Measurements from ENCODE around the gene PRKD1. TPM values are rescaled to one million over a fixed set of nuclear protein-coding genes. Genes with fewer than 3 reads are reported as not detected.

PRKD1 gene
- total RNA-seq, 2 experiments from 2014 or later = not detected

- Mint-ChIP-seq H3K27ac (no peak overlapping the region), H3K27me3 (no peaks in the 10 kb centered on the region), H3K4me3 (no peak overlapping the region), H3K36me3 (ENCODE audit: low read depth) (no peaks in the 10 kb centered on the region), H3K4me1 (ENCODE audit: low read depth) (no peaks in the 10 kb centered on the region), H3K9me3 (peaks cover 2% of the 10 kb centered on the region)
- DNase-seq = no peak
- no peak overlapping the region for H3K27ac ChIP-seq (ENCODE audit: low read depth in 1 of 2, low read length in 2 of 2)
- no peaks in the 10 kb centered on the region for H3K27me3 ChIP-seq (ENCODE audit: control insufficient read depth in 1 of 2, insufficient read depth in 2 of 2, low read length in 2 of 2)
- peaks cover 0 to 11% of the 10 kb centered on the region in 2 experiments for H3K9me3 ChIP-seq (ENCODE audit: control insufficient read depth in 1 of 2, insufficient read depth in 1 of 2, low read length in 2 of 2)
- H3K36me3 ChIP-seq (ENCODE audit: insufficient read depth, low read length) = no peaks in the 10 kb centered on the region
- H3K4me3 ChIP-seq (ENCODE audit: low read length) = no peak overlapping the region
- intact Hi-C loops (cut with DNase I, micrococcal nuclease) = no loop called here
- no peak for TF ChIP-seq CTCF (IDR thresholded peaks at IDR 0.05)
- no peaks in the 10 kb centered on the region for H3K4me1 ChIP-seq (ENCODE audit: insufficient read depth, low read length)
- ChIA-PET POLR2A (no interaction called here), CTCF (no interaction called here)
- no peak for ATAC-seq (ENCODE audit: poor library complexity)
Measured at GRCh38 chr14:29908652-29909577, 18.7 kb downstream of the PRKD1 start.

GRCh38 chr14:29906256-29906870 is 21.3 kb downstream of the PRKD1 start:
- CTCF ChIA-PET = no interaction called here
- Mint-ChIP-seq H3K27ac (no peak overlapping the region), H3K4me3 (no peak overlapping the region)

GRCh38 chr14:29905543-29905942 is 22.1 kb downstream of the PRKD1 start:
- DNase-seq (no peak), ATAC-seq (ENCODE audit: poor library complexity) (no peak)
- ChIA-PET POLR2A (no interaction called here), CTCF (no interaction called here)
- H3K36me3 ChIP-seq (ENCODE audit: insufficient read depth, low read length) = no peaks in the 10 kb centered on the region
- H3K36me3 Mint-ChIP-seq (ENCODE audit: low read depth) = no peaks in the 10 kb centered on the region
- no peak overlapping the region for H3K27ac ChIP-seq (ENCODE audit: low read depth in 1 of 2, low read length in 2 of 2)
- peaks cover 0 to 11% of the 10 kb centered on the region in 2 experiments for H3K9me3 ChIP-seq (ENCODE audit: control insufficient read depth in 1 of 2, insufficient read depth in 1 of 2, low read length in 2 of 2)
- peaks cover 2% of the 10 kb centered on the region for H3K9me3 Mint-ChIP-seq
- H3K4me1 Mint-ChIP-seq (ENCODE audit: low read depth) = no peaks in the 10 kb centered on the region
- H3K4me1 ChIP-seq (ENCODE audit: insufficient read depth, low read length) = no peaks in the 10 kb centered on the region
- no peak overlapping the region for H3K27ac Mint-ChIP-seq
- no peaks in the 10 kb centered on the region for H3K27me3 Mint-ChIP-seq
- H3K27me3 ChIP-seq (ENCODE audit: control insufficient read depth in 1 of 2, insufficient read depth in 2 of 2, low read length in 2 of 2) = no peaks in the 10 kb centered on the region
- intact Hi-C loops (cut with DNase I, micrococcal nuclease) = no loop called here
- no peak overlapping the region for H3K4me3 ChIP-seq (ENCODE audit: low read length)
- no peak overlapping the region for H3K4me3 Mint-ChIP-seq
- TF ChIP-seq CTCF (IDR thresholded peaks at IDR 0.05) = no peak

More at GRCh38 chr14:29906256-29906870, 21.3 kb downstream of the PRKD1 start:
- no peaks in the 10 kb centered on the region for H3K36me3 Mint-ChIP-seq (ENCODE audit: low read depth)
- no peaks in the 10 kb centered on the region for H3K4me1 ChIP-seq (ENCODE audit: insufficient read depth, low read length)
- H3K4me1 Mint-ChIP-seq (ENCODE audit: low read depth) = no peaks in the 10 kb centered on the region
- ATAC-seq (ENCODE audit: poor library complexity) = no peak
- H3K27me3 ChIP-seq (ENCODE audit: control insufficient read depth in 1 of 2, insufficient read depth in 2 of 2, low read length in 2 of 2) = no peaks in the 10 kb centered on the region
- no peaks in the 10 kb centered on the region for H3K27me3 Mint-ChIP-seq
- no peak overlapping the region for H3K4me3 ChIP-seq (ENCODE audit: low read length)
- no peak for DNase-seq
- POLR2A ChIA-PET = no interaction called here
- no peaks in the 10 kb centered on the region for H3K36me3 ChIP-seq (ENCODE audit: insufficient read depth, low read length)
- no peak overlapping the region for H3K27ac ChIP-seq (ENCODE audit: low read depth in 1 of 2, low read length in 2 of 2)
- H3K9me3 Mint-ChIP-seq = peaks cover 2% of the 10 kb centered on the region
- intact Hi-C loops (cut with DNase I, micrococcal nuclease) = no loop called here
- H3K9me3 ChIP-seq (ENCODE audit: control insufficient read depth in 1 of 2, insufficient read depth in 1 of 2, low read length in 2 of 2) = peaks cover 0 to 11% of the 10 kb centered on the region in 2 experiments
- TF ChIP-seq CTCF (IDR thresholded peaks at IDR 0.05) = no peak
